Measurements from ENCODE around the gene CARS2. TPM values are rescaled to one million over a fixed set of nuclear protein-coding genes. Genes with fewer than 3 reads are reported as not detected.

The CARS2 gene
- total RNA-seq, 1 donor from 2014 or later, result 102 TPM

- H3K27me3 Mint-ChIP-seq (ENCODE audit: unreplicated experiment), result peaks cover 10% of the 10 kb centered on the region
- peaks cover 13% of the 10 kb centered on the region for H3K36me3 Mint-ChIP-seq (ENCODE audit: unreplicated experiment)
- H3K4me1 Mint-ChIP-seq (ENCODE audit: low read depth, unreplicated experiment), result peaks cover 27% of the 10 kb centered on the region
- H3K9me3 Mint-ChIP-seq (ENCODE audit: unreplicated experiment), result peaks cover 5% of the 10 kb centered on the region
- no peak for TF ChIP-seq CTCF (IDR thresholded peaks at IDR 0.05; ENCODE audit: partially characterized antibody, unreplicated experiment)
- no peak overlapping the region for H3K4me3 Mint-ChIP-seq (ENCODE audit: unreplicated experiment)
- H3K27ac Mint-ChIP-seq (ENCODE audit: unreplicated experiment), result no peak overlapping the region
- DNase-seq, result no peak
Observed at GRCh38 chr13:110639935-110640334, 66.0 kb downstream of the CARS2 start.

DNA sequence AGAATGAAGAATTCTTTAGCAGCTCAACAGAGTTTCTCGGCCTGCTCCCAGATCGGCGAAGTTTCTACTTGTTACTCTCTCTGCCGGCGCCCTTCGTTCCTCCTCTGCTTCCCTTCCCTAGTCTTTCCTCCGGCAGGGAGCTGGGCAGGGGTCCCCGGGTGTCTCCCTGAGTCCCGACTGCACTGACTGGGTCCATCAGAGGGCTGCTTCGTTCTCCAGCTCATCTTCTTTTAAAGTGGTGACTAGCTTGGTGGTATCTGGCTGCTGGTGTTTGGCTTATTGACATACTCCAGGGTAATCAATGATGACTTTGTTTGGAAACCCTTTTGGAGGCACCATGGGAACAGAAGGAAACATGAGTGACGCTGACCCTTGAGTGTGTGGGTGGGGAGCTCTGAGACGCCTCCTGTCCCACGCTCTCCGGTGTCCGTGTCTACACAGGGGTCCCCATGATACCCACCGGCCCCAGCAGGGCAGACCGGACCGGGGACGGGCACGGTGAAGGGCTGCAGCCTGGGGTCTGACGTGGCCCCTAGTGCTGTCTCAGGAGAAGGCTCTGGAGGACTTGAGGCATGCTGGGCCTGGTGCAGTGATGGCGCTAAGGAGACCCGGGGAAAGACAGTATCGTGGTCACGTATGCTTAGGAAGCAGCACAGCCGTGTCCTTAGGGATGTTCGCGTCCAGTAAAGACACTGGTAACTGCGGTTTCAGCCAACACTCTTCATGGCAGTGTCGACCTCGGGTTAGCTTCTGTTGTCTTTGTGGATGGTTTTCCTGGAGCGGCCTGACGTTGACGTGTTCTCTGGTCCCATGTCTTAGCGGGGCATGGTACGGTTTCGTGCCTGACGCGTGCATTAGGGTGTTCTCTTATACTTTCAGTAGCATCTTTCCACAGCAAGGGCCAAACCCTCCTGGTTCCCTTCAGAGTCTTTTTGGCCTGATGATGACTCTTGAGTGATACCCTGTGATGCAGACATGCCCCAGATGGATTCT is 66.8 kb downstream of the CARS2 start:
- Mint-ChIP-seq H3K9me3 (ENCODE audit: unreplicated experiment) (peaks cover 5% of the 10 kb centered on the region), H3K4me3 (ENCODE audit: unreplicated experiment) (no peak overlapping the region), H3K4me1 (ENCODE audit: low read depth, unreplicated experiment) (peaks cover 23% of the 10 kb centered on the region), H3K36me3 (ENCODE audit: unreplicated experiment) (peaks cover 13% of the 10 kb centered on the region), H3K27ac (ENCODE audit: unreplicated experiment) (no peak overlapping the region), H3K27me3 (ENCODE audit: unreplicated experiment) (peaks cover 7% of the 10 kb centered on the region)
- DNase-seq, result no peak
- no peak for TF ChIP-seq CTCF (IDR thresholded peaks at IDR 0.05; ENCODE audit: partially characterized antibody, unreplicated experiment)

DNA sequence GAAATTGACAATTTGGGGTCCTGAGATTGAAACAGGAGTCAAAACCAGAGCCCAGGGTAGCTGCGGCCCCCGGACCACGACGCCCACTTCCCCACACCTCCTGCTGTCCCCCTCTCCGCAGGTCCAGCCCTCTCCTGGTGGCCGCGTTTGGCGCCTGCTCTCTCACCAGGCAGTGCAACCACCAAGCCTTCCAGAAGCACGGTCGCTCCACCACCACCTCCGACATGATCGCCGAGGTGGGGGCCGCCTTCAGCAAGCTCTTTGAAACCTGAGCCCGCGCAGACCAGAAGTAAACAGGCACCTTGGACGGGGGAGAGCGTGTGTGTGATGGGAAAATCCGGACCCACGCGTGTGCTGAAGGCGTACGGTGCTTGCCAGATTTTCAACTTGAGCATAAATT is 67.7 kb downstream of the CARS2 start:
- peaks cover 10% of the 10 kb centered on the region for H3K9me3 Mint-ChIP-seq (ENCODE audit: unreplicated experiment)
- H3K4me1 Mint-ChIP-seq (ENCODE audit: low read depth, unreplicated experiment), result peaks cover 26% of the 10 kb centered on the region
- H3K36me3 Mint-ChIP-seq (ENCODE audit: unreplicated experiment), result peaks cover 13% of the 10 kb centered on the region
- DNase-seq, result no peak
- peaks cover 11% of the 10 kb centered on the region for H3K27me3 Mint-ChIP-seq (ENCODE audit: unreplicated experiment)
- H3K4me3 Mint-ChIP-seq (ENCODE audit: unreplicated experiment), result no peak overlapping the region
- no peak for TF ChIP-seq CTCF (IDR thresholded peaks at IDR 0.05; ENCODE audit: partially characterized antibody, unreplicated experiment)
- no peak overlapping the region for H3K27ac Mint-ChIP-seq (ENCODE audit: unreplicated experiment)

GRCh38 chr13:110637747-110638146 is 68.2 kb downstream of the CARS2 start:
- H3K27ac Mint-ChIP-seq (ENCODE audit: unreplicated experiment), result no peak overlapping the region
- peaks cover 22% of the 10 kb centered on the region for H3K4me1 Mint-ChIP-seq (ENCODE audit: low read depth, unreplicated experiment)
- H3K9me3 Mint-ChIP-seq (ENCODE audit: unreplicated experiment), result peaks cover 10% of the 10 kb centered on the region
- H3K27me3 Mint-ChIP-seq (ENCODE audit: unreplicated experiment), result peaks cover 11% of the 10 kb centered on the region
- no peak overlapping the region for H3K4me3 Mint-ChIP-seq (ENCODE audit: unreplicated experiment)
- TF ChIP-seq CTCF (IDR thresholded peaks at IDR 0.05; ENCODE audit: partially characterized antibody, unreplicated experiment), result no peak
- H3K36me3 Mint-ChIP-seq (ENCODE audit: unreplicated experiment), result peaks cover 13% of the 10 kb centered on the region
- DNase-seq, result no peak

DNA sequence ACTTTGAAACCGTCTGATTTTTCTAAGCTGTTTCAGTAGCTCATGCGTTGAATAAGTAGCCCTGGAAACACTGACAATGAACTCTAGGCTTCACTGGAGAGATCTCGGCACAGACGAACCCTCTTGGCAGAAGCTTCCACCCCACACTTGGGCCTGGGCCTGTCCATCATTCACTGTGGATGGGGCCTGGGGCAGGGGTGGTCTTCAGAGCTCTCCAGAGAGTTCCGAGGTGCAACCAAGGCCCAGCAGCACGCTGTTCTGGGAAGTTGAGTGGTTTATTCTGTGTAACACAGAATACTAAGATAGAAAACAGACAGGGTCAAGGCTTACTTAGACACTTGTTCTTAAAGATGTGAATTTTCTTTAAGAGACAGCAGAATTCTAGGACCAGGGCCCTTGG is 68.6 kb downstream of the CARS2 start:
- DNase-seq, result no peak
- peaks cover 11% of the 10 kb centered on the region for H3K27me3 Mint-ChIP-seq (ENCODE audit: unreplicated experiment)
- peaks cover 13% of the 10 kb centered on the region for H3K36me3 Mint-ChIP-seq (ENCODE audit: unreplicated experiment)
- no peak overlapping the region for H3K27ac Mint-ChIP-seq (ENCODE audit: unreplicated experiment)
- H3K4me3 Mint-ChIP-seq (ENCODE audit: unreplicated experiment), result no peak overlapping the region
- no peak for TF ChIP-seq CTCF (IDR thresholded peaks at IDR 0.05; ENCODE audit: partially characterized antibody, unreplicated experiment)
- H3K9me3 Mint-ChIP-seq (ENCODE audit: unreplicated experiment), result peaks cover 10% of the 10 kb centered on the region
- H3K4me1 Mint-ChIP-seq (ENCODE audit: low read depth, unreplicated experiment), result peaks cover 19% of the 10 kb centered on the region
